ENCODE measurements around the gene ANO4. TPM values are rescaled to one million over a fixed set of nuclear protein-coding genes. Genes with fewer than 3 reads are reported as not detected.

Gene ANO4
- total RNA-seq (not detected), polyA plus RNA-seq (not detected)

DNA sequence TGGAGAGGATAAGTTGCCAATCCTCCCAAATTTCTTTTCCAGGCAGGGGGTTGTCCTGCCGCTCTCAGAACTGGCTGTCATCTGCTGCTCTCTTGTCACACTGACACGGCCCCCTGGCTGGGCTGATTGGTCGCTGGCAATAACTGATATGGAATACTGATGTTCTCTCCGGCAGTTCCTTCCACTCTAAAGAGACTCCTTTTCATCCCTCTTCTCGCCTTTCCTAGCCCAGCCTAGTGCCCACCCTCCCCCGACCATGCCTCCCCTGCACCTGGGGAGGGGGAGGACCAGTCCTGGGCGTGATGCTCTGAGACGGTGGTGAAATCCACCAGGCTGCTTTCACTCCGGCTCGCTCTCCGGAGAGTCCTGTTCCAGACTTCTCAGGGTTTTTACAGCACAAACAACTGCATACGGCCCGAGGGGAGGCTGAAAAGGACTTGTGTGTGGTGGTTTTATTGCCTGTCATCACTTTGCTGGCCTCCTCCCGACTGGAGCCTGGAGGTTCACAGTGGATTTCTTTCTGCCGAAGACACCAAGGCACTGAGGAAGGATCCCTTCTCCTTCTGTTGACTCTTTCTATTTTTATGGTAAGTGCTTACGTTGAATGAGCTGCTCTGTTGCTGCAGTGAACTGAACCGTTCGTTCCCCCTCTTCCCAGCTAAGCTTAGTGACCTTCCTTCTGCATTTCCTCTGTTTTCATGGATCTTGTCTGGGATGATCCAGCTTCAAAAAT lies at the start of gene ANO4:
ANO4 (plus strand) TSS at position 336 of the 733 bp plus-strand sequence. CDS start 107,010 bp downstream, outside the sequence.
- POLR2A ChIA-PET (ENCODE audit: partially characterized antibody), result no interaction called here

GRCh38 chr12:100745378-100746071 lies 49.1 kb upstream of the ANO4 start:
- Mint-ChIP-seq H3K9me3 (peaks cover 0 to 13% (median 2%) of the 10 kb centered on the region in 8 donors), H3K4me1 (no peaks in the 10 kb centered on the region), H3K4me3 (no peak overlapping the region), H3K27me3 (no peaks in the 10 kb centered on the region), H3K36me3 (no peaks in the 10 kb centered on the region), H3K27ac (no peak overlapping the region)
- intact Hi-C loops (cut with micrococcal nuclease), result loop anchor here (10.0 kb wide), 1 partner anchor 1701 kb away; no protein-coding TSS in a partner anchor
- Histone ChIP-seq H3K27ac (ENCODE audit: low read depth, low read length) (no peak overlapping the region), H3K9me3 (ENCODE audit: control insufficient read depth in 1 of 2, low read length in 2 of 2) (no peaks in the 10 kb centered on the region), H3K4me3 (ENCODE audit: low read length in 2 of 2) (no peak overlapping the region), H3K27me3 (ENCODE audit: insufficient read depth, low read length) (no peaks in the 10 kb centered on the region), H3K36me3 (ENCODE audit: insufficient read depth, low read length) (no peaks in the 10 kb centered on the region), H3K4me1 (ENCODE audit: insufficient read depth, low read length) (no peaks in the 10 kb centered on the region)
- ChIA-PET CTCF (ENCODE audit: partially characterized antibody) (no interaction called here), POLR2A (ENCODE audit: partially characterized antibody) (no interaction called here)
- DNase-seq, result no peak

More for the DNA sequence above, at the start of gene ANO4:
- Mint-ChIP-seq H3K27ac (no peak within 1 kb of the TSS), H3K4me3 (no peak within 1 kb of the TSS), H3K4me1 (no peaks in the 10 kb centered on the region), H3K36me3 (no peaks in the 10 kb centered on the region), H3K9me3 (peaks cover 0 to 4% (median 0%) of the 10 kb centered on the region in 8 donors), H3K27me3 (peaks cover 0 to 5% of the 10 kb centered on the region in 2 donors)
- H3K36me3 ChIP-seq (ENCODE audit: insufficient read depth, low read length), result no peaks in the 10 kb centered on the region
- no peaks in the 10 kb centered on the region for H3K27me3 ChIP-seq (ENCODE audit: insufficient read depth, low read length)
- H3K27ac ChIP-seq (ENCODE audit: low read depth, low read length), result no peak within 1 kb of the TSS
- no peaks in the 10 kb centered on the region for H3K9me3 ChIP-seq (ENCODE audit: control insufficient read depth in 1 of 2, low read length in 2 of 2)
- no peak within 1 kb of the TSS for H3K4me3 ChIP-seq (ENCODE audit: low read length in 2 of 2)
- CTCF ChIA-PET (ENCODE audit: partially characterized antibody), result no interaction called here
- H3K4me1 ChIP-seq (ENCODE audit: insufficient read depth, low read length), result no peaks in the 10 kb centered on the region
- intact Hi-C loops (cut with micrococcal nuclease), result no loop called here
- DNase-seq, result no peak

- H3K36me3 ChIP-seq (ENCODE audit: insufficient read depth, low read length), result no peaks in the 10 kb centered on the region
- Mint-ChIP-seq H3K27ac (no peak overlapping the region), H3K4me1 (no peaks in the 10 kb centered on the region), H3K9me3 (peaks cover 0 to 7% (median 1%) of the 10 kb centered on the region in 8 donors), H3K36me3 (no peaks in the 10 kb centered on the region), H3K4me3 (no peak overlapping the region), H3K27me3 (peaks cover 1 to 4% of the 10 kb centered on the region in 2 donors)
- ChIA-PET POLR2A (ENCODE audit: partially characterized antibody) (no interaction called here), CTCF (ENCODE audit: partially characterized antibody) (no interaction called here)
- no peaks in the 10 kb centered on the region for H3K4me1 ChIP-seq (ENCODE audit: insufficient read depth, low read length)
- DNase-seq, result no peak
- no peak overlapping the region for H3K27ac ChIP-seq (ENCODE audit: low read depth, low read length)
- H3K27me3 ChIP-seq (ENCODE audit: insufficient read depth, low read length), result no peaks in the 10 kb centered on the region
- no peak overlapping the region for H3K4me3 ChIP-seq (ENCODE audit: low read length in 2 of 2)
- H3K9me3 ChIP-seq (ENCODE audit: control insufficient read depth in 1 of 2, low read length in 2 of 2), result no peaks in the 10 kb centered on the region
- intact Hi-C loops (cut with micrococcal nuclease), result no loop called here
Measured at GRCh38 chr12:100752841-100753240, 41.7 kb upstream of the ANO4 start.

GRCh38 chr12:100753837-100754236 lies 40.7 kb upstream of the ANO4 start:
- Histone ChIP-seq H3K9me3 (ENCODE audit: control insufficient read depth in 1 of 2, low read length in 2 of 2) (no peaks in the 10 kb centered on the region), H3K36me3 (ENCODE audit: insufficient read depth, low read length) (no peaks in the 10 kb centered on the region), H3K4me3 (ENCODE audit: low read length in 2 of 2) (no peak overlapping the region), H3K4me1 (ENCODE audit: insufficient read depth, low read length) (no peaks in the 10 kb centered on the region), H3K27me3 (ENCODE audit: insufficient read depth, low read length) (no peaks in the 10 kb centered on the region), H3K27ac (ENCODE audit: low read depth, low read length) (no peak overlapping the region)
- intact Hi-C loops (cut with micrococcal nuclease), result no loop called here
- no peaks in the 10 kb centered on the region for H3K36me3 Mint-ChIP-seq
- H3K4me1 Mint-ChIP-seq, result no peaks in the 10 kb centered on the region
- ChIA-PET POLR2A (ENCODE audit: partially characterized antibody) (no interaction called here), CTCF (ENCODE audit: partially characterized antibody) (no interaction called here)
- H3K27me3 Mint-ChIP-seq, result peaks cover 1 to 4% of the 10 kb centered on the region in 2 donors
- no peak for DNase-seq
- H3K27ac Mint-ChIP-seq, result no peak overlapping the region
- H3K4me3 Mint-ChIP-seq, result no peak overlapping the region
- H3K9me3 Mint-ChIP-seq, result peaks cover 0 to 6% (median 1%) of the 10 kb centered on the region in 8 donors

- DNase-seq, result no peak
- Histone ChIP-seq H3K27ac (ENCODE audit: low read depth, low read length) (no peak overlapping the region), H3K9me3 (ENCODE audit: control insufficient read depth in 1 of 2, low read length in 2 of 2) (no peaks in the 10 kb centered on the region), H3K27me3 (ENCODE audit: insufficient read depth, low read length) (no peaks in the 10 kb centered on the region), H3K36me3 (ENCODE audit: insufficient read depth, low read length) (no peaks in the 10 kb centered on the region), H3K4me1 (ENCODE audit: insufficient read depth, low read length) (no peaks in the 10 kb centered on the region), H3K4me3 (ENCODE audit: low read length in 2 of 2) (no peak overlapping the region)
- no peaks in the 10 kb centered on the region for H3K4me1 Mint-ChIP-seq
- intact Hi-C loops (cut with micrococcal nuclease), result no loop called here
- H3K4me3 Mint-ChIP-seq, result no peak overlapping the region
- H3K27ac Mint-ChIP-seq, result no peak overlapping the region
- no peaks in the 10 kb centered on the region for H3K36me3 Mint-ChIP-seq
- ChIA-PET CTCF (ENCODE audit: partially characterized antibody) (no interaction called here), POLR2A (ENCODE audit: partially characterized antibody) (no interaction called here)
- peaks cover 1 to 4% of the 10 kb centered on the region in 2 donors for H3K27me3 Mint-ChIP-seq
- peaks cover 0 to 6% (median 1%) of the 10 kb centered on the region in 8 donors for H3K9me3 Mint-ChIP-seq
Measured at GRCh38 chr12:100755186-100755585, 39.4 kb upstream of the ANO4 start.

DNA sequence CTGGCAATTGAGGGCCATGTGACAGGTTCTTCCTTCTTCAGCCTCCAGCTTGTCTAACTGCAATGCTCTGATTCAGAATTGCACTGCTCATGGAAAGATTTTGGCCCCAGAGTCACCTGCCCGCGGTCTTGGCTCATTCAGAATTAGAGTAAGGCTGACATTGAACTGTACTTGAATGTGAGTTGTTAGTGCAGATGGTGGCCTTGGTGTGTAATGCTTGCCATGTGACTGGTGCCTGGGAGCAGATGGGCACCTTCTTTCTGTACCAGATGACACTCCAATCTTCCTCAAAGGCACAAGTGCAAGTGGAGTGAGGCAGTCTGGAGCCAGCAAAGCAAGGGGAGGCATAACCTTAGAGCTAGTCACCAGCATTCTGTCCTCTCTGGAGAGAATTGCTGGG lies 36.5 kb upstream of the ANO4 start:
- H3K4me3 Mint-ChIP-seq, result no peak overlapping the region
- Histone ChIP-seq H3K27me3 (ENCODE audit: insufficient read depth, low read length) (no peaks in the 10 kb centered on the region), H3K36me3 (ENCODE audit: insufficient read depth, low read length) (no peaks in the 10 kb centered on the region), H3K4me3 (ENCODE audit: low read length in 2 of 2) (no peak overlapping the region), H3K4me1 (ENCODE audit: insufficient read depth, low read length) (no peaks in the 10 kb centered on the region), H3K9me3 (ENCODE audit: control insufficient read depth in 1 of 2, low read length in 2 of 2) (no peaks in the 10 kb centered on the region), H3K27ac (ENCODE audit: low read depth, low read length) (no peak overlapping the region)
- DNase-seq, result no peak
- intact Hi-C loops (cut with micrococcal nuclease), result no loop called here
- CTCF ChIA-PET (ENCODE audit: partially characterized antibody), result no interaction called here
- H3K4me1 Mint-ChIP-seq, result no peaks in the 10 kb centered on the region
- H3K27me3 Mint-ChIP-seq, result peaks cover 1 to 4% of the 10 kb centered on the region in 2 donors
- no peak overlapping the region for H3K27ac Mint-ChIP-seq
- H3K9me3 Mint-ChIP-seq, result peaks cover 0 to 5% (median under 1%) of the 10 kb centered on the region in 8 donors
- POLR2A ChIA-PET (ENCODE audit: partially characterized antibody), result no interaction called here
- no peaks in the 10 kb centered on the region for H3K36me3 Mint-ChIP-seq

- ChIA-PET CTCF (ENCODE audit: partially characterized antibody) (no interaction called here), POLR2A (ENCODE audit: partially characterized antibody) (no interaction called here)
- DNase-seq, result no peak
- no peaks in the 10 kb centered on the region for H3K27me3 ChIP-seq (ENCODE audit: insufficient read depth, low read length)
- Mint-ChIP-seq H3K4me1 (no peaks in the 10 kb centered on the region), H3K4me3 (no peak overlapping the region), H3K27ac (no peak overlapping the region), H3K36me3 (no peaks in the 10 kb centered on the region), H3K9me3 (peaks cover 0 to 6% (median 2%) of the 10 kb centered on the region in 8 donors), H3K27me3 (peaks cover 0 to 3% of the 10 kb centered on the region in 2 donors)
- no peaks in the 10 kb centered on the region for H3K9me3 ChIP-seq (ENCODE audit: control insufficient read depth in 1 of 2, low read length in 2 of 2)
- intact Hi-C loops (cut with micrococcal nuclease), result no loop called here
- H3K36me3 ChIP-seq (ENCODE audit: insufficient read depth, low read length), result no peaks in the 10 kb centered on the region
- no peak overlapping the region for H3K27ac ChIP-seq (ENCODE audit: low read depth, low read length)
- H3K4me3 ChIP-seq (ENCODE audit: low read length in 2 of 2), result no peak overlapping the region
- no peaks in the 10 kb centered on the region for H3K4me1 ChIP-seq (ENCODE audit: insufficient read depth, low read length)
Measured at GRCh38 chr12:100767371-100767770, 27.2 kb upstream of the ANO4 start.

Measured in CD4-positive, alpha-beta memory T cell (primary cell).